Adrenal gland (tissue), 12 donors: Measurements from ENCODE around the gene ERC1. TPM values are rescaled to one million over a fixed set of nuclear protein-coding genes. Genes with fewer than 3 reads are reported as not detected.

Source experiments
- DNase-seq, 7 donors: peaks; one replicate each; pipeline ENCODE4 v3.0.0-alpha.2; 2019 to 2020
- H3K27ac ChIP-seq, 5 donors: fragments of 200-600 bp; sonication (generic) in 4 of 5; 1 replicate in 3 of 5; 2 replicates in 2 of 5; pipeline versions ENCODE4 v1.5.1 to v1.8.0; 2016 to 2020; ENCODE audit warnings: mild to moderate bottlenecking in 1 of 5
- H3K27me3 ChIP-seq: fragments of 200-600 bp; 2 replicates; pipeline ENCODE4 v1.8.0; 2021
- H3K36me3 ChIP-seq, 2 donors: fragments of 200-600 bp; replicated peaks in 1 of 2; 1 replicate in 1 of 2; 2 replicates in 1 of 2; pipeline versions ENCODE4 v1.5.1 to v1.8.0; 2018 to 2022
- H3K4me1 ChIP-seq, 2 donors: fragments of 200-600 bp; replicated peaks in 1 of 2; 1 replicate in 1 of 2; 2 replicates in 1 of 2; pipeline versions ENCODE4 v1.5.1 to v1.8.0; 2018 to 2021
- H3K4me3 ChIP-seq, 4 donors: fragments of 200-600 bp; sonication (generic) in 3 of 4; one replicate each; pipeline ENCODE4 v1.5.1; 2016 to 2018
- H3K9me3 ChIP-seq, 3 donors: fragments of 200-600 bp; sonication (generic) in 1 of 3; replicated peaks in 1 of 3; 1 replicate in 2 of 3; 2 replicates in 1 of 3; pipeline versions ENCODE4 v1.5.1 to v1.8.0; 2016 to 2021
- CTCF ChIP-seq, 6 experiments: fragments of 450-650 bp in 4 of 6; fragments of 200-600 bp in 2 of 6; sonication (generic) in 1 of 6; IDR thresholded peaks; 1 replicate in 5 of 6; 2 replicates in 1 of 6; pipeline versions ENCODE4 v1.5.1 to v1.8.0; 2016 to 2021; ENCODE audit warnings: antibody characterized with exemption in 6 of 6, mild to moderate bottlenecking in 2 of 6, moderate library complexity in 1 of 6
- POLR2A ChIP-seq, 2 donors: fragments of 450-650 bp; IDR thresholded peaks; one replicate each; pipeline ENCODE4 v1.6.1; 2017; ENCODE audit warnings: antibody characterized with exemption in 2 of 2, mild to moderate bottlenecking in 2 of 2, moderate library complexity in 1 of 2
- WGBS, 4 donors: extraction: QIAGEN DNeasy Blood & Tissue Kit in 2 of 4; methylation state at CpG; one replicate each; pipeline versions ENCODE4 v1.1.5 to v1.1.7; 2013 to 2017; 5-methylcytosine and 5-hydroxymethylcytosine counted together
- intact Hi-C, 2 donors: fragments of 100-400 bp; cut with DNase I; formaldehyde crosslinking; loops; one replicate each; pipeline versions ENCODE4 v1.14.1 to v1.15.0; 2022 to 2023
- polyA plus RNA-seq, 3 donors: library from polyadenylated mRNA; stranded (reverse); fragments of 200-250 nt in 2 of 3; fragments of 350-450 nt in 1 of 3; fragmentation: Illumina TruSeq in 1 of 3; extraction: RNeasy Lipid Tissue Mini Kit (QIAGEN cat#74804) in 1 of 3; gene quantifications; one replicate each; pipeline ENCODE4 v1.2.3, GENCODE V29; 2013 to 2014
- total RNA-seq, 9 donors: library from RNA; depleted of rRNA in 4 of 9; stranded (reverse); fragments of >200 nt in 4 of 9; fragments of 120-200 nt in 1 of 9; fragmentation: NEBNext Ultra II Directional in 1 of 9; extraction: Animal tissue kit (Norgen Biotek cat#: 25700) in 1 of 9; gene quantifications; one replicate each; pipeline versions ENCODE4 v1.1.0 to v1.2.4, GENCODE V29; 2013 to 2023
- donor health status: healthy with polysubstance abuse.
- donor health status: Bipolar disorder and iron deficiency.
- donor health status: DM: yes; HTN: yes; CAD: no.
- donor health status: DM: no; HTN: no; CAD: no.
- donor health status: DM: no; HTN: no; CAD: no.
- donor health status: DM: yes; HTN: yes; CAD: no.

The ERC1 gene
- total and polyA plus RNA-seq, 12 donors: 4.1 to 79.5 (median 40.2) TPM

- TF ChIP-seq CTCF (IDR thresholded peaks at IDR 0.05): no peak
- TF ChIP-seq POLR2A (IDR thresholded peaks at IDR 0.05): no peak
- DNase-seq: no peak
- Histone ChIP-seq H3K4me3 (no peak overlapping the region), H3K27me3 (no peaks in the 10 kb centered on the region), H3K4me1 (no peaks in the 10 kb centered on the region), H3K27ac (no peak overlapping the region), H3K9me3 (no peaks in the 10 kb centered on the region), H3K36me3 (no peaks in the 10 kb centered on the region)
- 92 to 98% (median 96%) methylated on average over 5 of the region's 5 CpGs for WGBS, 4 donors
- intact Hi-C loops: no loop called here
These were observed 289.0 kb downstream of the ERC1 start for GRCh38 chr12:1280059-1280458.

GRCh38 chr12:1281683-1282366, 290.8 kb downstream of the ERC1 start:
- 88 to 93% (median 92%) methylated on average over 7 of the region's 7 CpGs for WGBS, 4 donors
- Histone ChIP-seq H3K27ac (no peak overlapping the region), H3K9me3 (no peaks in the 10 kb centered on the region), H3K4me1 (no peaks in the 10 kb centered on the region), H3K4me3 (no peak overlapping the region), H3K36me3 (no peaks in the 10 kb centered on the region), H3K27me3 (no peaks in the 10 kb centered on the region)
- TF ChIP-seq CTCF (IDR thresholded peaks at IDR 0.05) (no peak), POLR2A (IDR thresholded peaks at IDR 0.05) (no peak)
- DNase-seq: no peak
- intact Hi-C loops: no loop called here

- 72 to 86% (median 82%) methylated on average over 5 of the region's 5 CpGs for WGBS, 4 donors
- peak in 1 of 7 donors; percentile 63 for DNase-seq
- no peak overlapping the region for H3K4me3 ChIP-seq
- no peaks in the 10 kb centered on the region for H3K27me3 ChIP-seq
- intact Hi-C loops: no loop called here
- H3K27ac ChIP-seq: no peak overlapping the region
- no peaks in the 10 kb centered on the region for H3K4me1 ChIP-seq
- no peak for TF ChIP-seq POLR2A (IDR thresholded peaks at IDR 0.05)
- no peak for TF ChIP-seq CTCF (IDR thresholded peaks at IDR 0.05)
- H3K36me3 ChIP-seq: no peaks in the 10 kb centered on the region
- H3K9me3 ChIP-seq: no peaks in the 10 kb centered on the region
These were observed 291.8 kb downstream of the ERC1 start for GRCh38 chr12:1282670-1283315.

- H3K9me3 ChIP-seq: no peaks in the 10 kb centered on the region
- H3K27me3 ChIP-seq: no peaks in the 10 kb centered on the region
- H3K4me3 ChIP-seq: no peak overlapping the region
- no peak overlapping the region for H3K27ac ChIP-seq
- WGBS, 4 donors: 78 to 92% (median 83%) methylated on average over 2 of the region's 2 CpGs
- DNase-seq: no peak
- H3K4me1 ChIP-seq: no peaks in the 10 kb centered on the region
- TF ChIP-seq CTCF (IDR thresholded peaks at IDR 0.05) (no peak), POLR2A (IDR thresholded peaks at IDR 0.05) (no peak)
- intact Hi-C loops: no loop called here
- H3K36me3 ChIP-seq: no peaks in the 10 kb centered on the region
These were observed 292.3 kb downstream of the ERC1 start for GRCh38 chr12:1283316-1283715.
